Fibroblast of lung (primary cell): ENCODE results near the gene DGKG. TPM values are rescaled to one million over a fixed set of nuclear protein-coding genes. Genes with fewer than 3 reads are reported as not detected.

Experiments
- DNase-seq, 2 donors: peaks; one replicate each; pipeline versions ENCODE4 v3.0.0 to v3.0.0-alpha.2; 2010; ENCODE audit warnings: low read depth in 2 of 2
- H2AFZ ChIP-seq: 2 replicates; pipeline ENCODE4 v1.5.1; 2012; ENCODE audit warnings: low read length, control low read depth, inconsistent platforms
- H3K27ac ChIP-seq: 2 replicates; pipeline ENCODE4 v1.5.1; 2011; ENCODE audit warnings: low read length, control low read depth; ENCODE audit not compliant: insufficient read depth
- H3K27me3 ChIP-seq: 2 replicates; pipeline ENCODE4 v1.5.1; 2011; ENCODE audit warnings: mild to moderate bottlenecking, low read length; ENCODE audit not compliant: control insufficient read depth, insufficient read depth
- H3K36me3 ChIP-seq: 2 replicates; pipeline ENCODE4 v1.5.1; 2011; ENCODE audit warnings: low read length; ENCODE audit not compliant: control insufficient read depth, insufficient read depth
- H3K4me1 ChIP-seq: 2 replicates; pipeline ENCODE4 v1.5.1; 2011; ENCODE audit warnings: low read length; ENCODE audit not compliant: control insufficient read depth, insufficient read depth; ENCODE audit errors: extremely low read depth
- H3K4me2 ChIP-seq: 2 replicates; pipeline ENCODE4 v1.5.1; 2011; ENCODE audit warnings: low read length, control low read depth; ENCODE audit not compliant: insufficient read depth; ENCODE audit errors: extremely low read depth
- H3K4me3 ChIP-seq, 4 experiments: fragments of 200-600 bp in 1 of 4; sonication (generic) in 1 of 4; replicated peaks in 1 of 4; 2 replicates each; pipeline ENCODE4 v1.5.1; 2011 to 2016; ENCODE audit warnings: low read length in 4 of 4, low read depth in 3 of 4, mild to moderate bottlenecking in 3 of 4, control low read depth in 2 of 4, inconsistent platforms in 1 of 4, mixed read lengths in 1 of 4; ENCODE audit not compliant: insufficient read depth in 1 of 4; ENCODE audit errors: control extremely low read depth in 1 of 4
- H3K79me2 ChIP-seq: 2 replicates; pipeline ENCODE4 v1.5.1; 2012; ENCODE audit warnings: mild to moderate bottlenecking, low read length, inconsistent platforms; ENCODE audit not compliant: control insufficient read depth, insufficient read depth
- H3K9ac ChIP-seq: 2 replicates; pipeline ENCODE4 v1.5.1; 2011; ENCODE audit warnings: mild to moderate bottlenecking, low read length, control low read depth; ENCODE audit not compliant: insufficient read depth
- H3K9me3 ChIP-seq: 2 replicates; pipeline ENCODE4 v1.5.1; 2012; ENCODE audit warnings: low read depth, low read length; ENCODE audit not compliant: control insufficient read depth, insufficient read depth
- H4K20me1 ChIP-seq: 2 replicates; pipeline ENCODE4 v1.5.1; 2011; ENCODE audit warnings: low read length; ENCODE audit not compliant: control insufficient read depth, insufficient read depth; ENCODE audit errors: extremely low read depth
- EZH2 ChIP-seq: IDR thresholded peaks from 2 replicates; pipeline ENCODE4 v1.5.1; 2012; ENCODE audit warnings: low read length, control low read depth, mild to moderate bottlenecking; ENCODE audit errors: missing control alignments
- polyA plus RNA-seq, 2 donors: library from polyadenylated mRNA; depleted of rRNA in 1 of 2; stranded (reverse) in 1 of 2; unstranded in 1 of 2; fragments of >200 nt; gene quantifications; 2 replicates each; pipeline ENCODE4 v1.2.1, GENCODE V29; 2011 to 2012; ENCODE audit warnings: missing spikeins in 1 of 2
- total RNA-seq: library from RNA; depleted of rRNA; stranded (reverse); fragments of >200 nt; gene quantifications from 2 replicates; pipeline ENCODE4 v1.2.1, GENCODE V29; 2014
- TF ChIP-seq, protein P1 (sequence below), 2 donors: IDR thresholded peaks in 1 of 2; conservative IDR thresholded peaks in 1 of 2; 1 replicate in 1 of 2; 2 replicates in 1 of 2; pipeline ENCODE4 v1.5.1; 2011 to 2012; ENCODE audit warnings: low read length in 2 of 2, control low read depth in 1 of 2, inconsistent platforms in 1 of 2, low read depth in 1 of 2, mild to moderate bottlenecking in 1 of 2

DGKG gene
- total and polyA plus RNA-seq, 2 donors (not counting 1 experiment from before 2014, with no cell fraction given), result 3.7 to 4.8 TPM

DNA sequence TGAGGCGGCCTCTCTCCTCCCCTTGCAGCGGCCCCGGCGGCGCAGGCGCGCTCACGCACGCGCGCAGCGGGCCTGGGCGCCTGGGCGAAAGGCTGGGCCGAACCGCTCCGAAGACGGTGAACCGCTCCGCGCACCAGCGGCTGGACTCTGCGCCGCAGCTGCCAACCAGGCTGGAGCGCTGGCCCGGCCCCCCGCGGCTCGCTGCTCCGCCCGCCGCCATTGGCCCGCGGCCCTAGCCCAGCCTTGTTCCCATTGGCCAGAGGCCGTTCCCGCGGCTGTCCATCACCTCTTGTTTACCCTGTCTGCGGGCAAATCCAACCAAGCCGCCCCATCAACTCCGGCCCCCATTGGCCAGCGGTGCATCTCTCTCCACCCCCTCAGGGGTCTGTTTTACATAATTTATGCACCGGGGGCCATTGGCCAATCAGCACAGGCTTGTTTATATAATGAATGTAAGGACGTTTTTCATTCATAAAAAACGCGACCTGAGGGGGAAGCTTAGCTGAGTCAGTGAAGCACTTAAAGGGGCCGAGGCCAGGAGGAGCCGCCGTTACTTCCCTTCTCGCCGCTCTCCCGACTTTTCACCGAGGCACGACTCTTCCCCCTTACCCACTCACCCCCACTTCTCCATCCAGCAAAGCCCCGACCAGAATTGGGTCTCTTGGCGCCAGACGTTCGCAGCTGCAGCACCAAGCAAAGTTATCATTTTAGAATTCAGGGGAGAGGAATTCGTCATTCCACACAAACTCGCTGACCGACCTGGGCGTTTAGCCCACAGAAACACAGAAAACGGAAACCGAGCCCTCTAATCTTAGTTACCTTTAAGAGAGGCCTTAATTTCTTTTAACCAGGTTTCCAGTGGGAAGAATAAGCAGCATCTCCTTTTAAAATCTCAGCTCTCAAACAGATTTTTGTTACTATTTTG lies 252.8 kb downstream of the DGKG start, which contains the start of gene ETV5:
TSS of gene ETV5 (minus strand) at position 149 of the 925 bp plus-strand sequence. CDS start 3,221 bp downstream, outside the sequence.
- no peaks in the 10 kb centered on the region for H3K9me3 ChIP-seq
- peak within 1 kb of the TSS; percentile 91 for H3K27ac ChIP-seq
- H3K4me1 ChIP-seq, result peaks cover 13% of the 10 kb centered on the region
- peaks cover 31% of the 10 kb centered on the region for H3K79me2 ChIP-seq
- peak; percentile 100 for DNase-seq
- H3K4me3 ChIP-seq, result peak within 1 kb of the TSS; percentile 83 to 90 (median 87)
- no peaks in the 10 kb centered on the region for H3K27me3 ChIP-seq
- H3K9ac ChIP-seq, result peak within 1 kb of the TSS; percentile 80
- TF ChIP-seq, protein P1, sequence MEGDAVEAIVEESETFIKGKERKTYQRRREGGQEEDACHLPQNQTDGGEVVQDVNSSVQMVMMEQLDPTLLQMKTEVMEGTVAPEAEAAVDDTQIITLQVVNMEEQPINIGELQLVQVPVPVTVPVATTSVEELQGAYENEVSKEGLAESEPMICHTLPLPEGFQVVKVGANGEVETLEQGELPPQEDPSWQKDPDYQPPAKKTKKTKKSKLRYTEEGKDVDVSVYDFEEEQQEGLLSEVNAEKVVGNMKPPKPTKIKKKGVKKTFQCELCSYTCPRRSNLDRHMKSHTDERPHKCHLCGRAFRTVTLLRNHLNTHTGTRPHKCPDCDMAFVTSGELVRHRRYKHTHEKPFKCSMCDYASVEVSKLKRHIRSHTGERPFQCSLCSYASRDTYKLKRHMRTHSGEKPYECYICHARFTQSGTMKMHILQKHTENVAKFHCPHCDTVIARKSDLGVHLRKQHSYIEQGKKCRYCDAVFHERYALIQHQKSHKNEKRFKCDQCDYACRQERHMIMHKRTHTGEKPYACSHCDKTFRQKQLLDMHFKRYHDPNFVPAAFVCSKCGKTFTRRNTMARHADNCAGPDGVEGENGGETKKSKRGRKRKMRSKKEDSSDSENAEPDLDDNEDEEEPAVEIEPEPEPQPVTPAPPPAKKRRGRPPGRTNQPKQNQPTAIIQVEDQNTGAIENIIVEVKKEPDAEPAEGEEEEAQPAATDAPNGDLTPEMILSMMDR (conservative IDR thresholded peaks at IDR 0.05 in 1 of 2, IDR thresholded peaks at IDR 0.05 in 1 of 2; ENCODE audit: low read depth in 1 of 2, low read length in 2 of 2), result no peak
- no peak for TF ChIP-seq EZH2
- H4K20me1 ChIP-seq, result no peaks in the 10 kb centered on the region
- H2AFZ ChIP-seq, result peak within 1 kb of the TSS; percentile 67
- H3K36me3 ChIP-seq, result no peaks in the 10 kb centered on the region
- peak within 1 kb of the TSS; percentile 98 for H3K4me2 ChIP-seq

DNA sequence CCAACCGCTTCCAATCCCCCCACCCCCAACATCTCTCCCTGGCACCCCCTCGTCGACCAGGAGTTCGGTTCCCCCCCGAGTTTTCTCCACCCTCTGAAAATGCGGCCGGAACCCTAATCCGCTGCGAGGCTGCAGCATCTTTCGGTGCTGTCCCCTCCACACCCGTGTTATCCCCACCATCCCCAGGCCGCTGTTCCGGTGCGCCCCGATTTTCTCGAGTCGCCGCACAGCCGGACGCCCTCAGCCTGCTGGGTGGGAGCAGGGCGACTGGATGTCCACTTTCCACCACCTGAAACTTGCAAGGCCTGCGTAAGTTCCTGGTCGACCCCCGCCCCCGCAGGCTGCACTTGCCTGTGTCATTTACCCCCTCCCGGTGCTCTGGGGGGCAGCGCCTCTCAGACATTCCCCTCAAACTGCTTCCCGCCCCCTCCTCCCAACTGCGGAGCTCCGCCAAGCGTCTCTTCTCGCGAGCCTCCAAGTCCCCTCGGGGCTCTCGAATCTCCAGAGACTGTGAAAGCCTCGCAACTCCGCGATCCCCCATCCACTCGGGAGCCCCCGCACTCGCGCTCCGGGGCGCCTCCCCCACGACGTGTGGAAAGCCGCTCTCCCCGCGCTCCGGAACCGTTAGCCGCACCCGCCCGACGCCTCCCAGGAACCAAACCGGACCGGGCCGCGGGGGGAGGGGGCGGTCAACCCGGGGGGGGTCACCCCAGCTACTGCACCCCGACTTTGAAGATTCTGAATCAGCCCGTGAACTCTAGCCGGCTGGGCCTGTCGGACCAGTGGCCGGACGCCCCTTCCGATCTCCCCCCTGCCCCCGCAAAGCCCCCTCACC lies 253.7 kb downstream of the DGKG start:
- Histone ChIP-seq H2AFZ (peak overlapping the region; percentile 14), H3K27me3 (no peaks in the 10 kb centered on the region), H3K9me3 (no peaks in the 10 kb centered on the region), H3K9ac (peak overlapping the region; percentile 80), H3K27ac (peak overlapping the region; percentile 76), H3K4me2 (peak overlapping the region; percentile 65), H3K36me3 (no peaks in the 10 kb centered on the region), H3K4me3 (peak overlapping the region; percentile 83 to 90 (median 87)), H3K79me2 (peaks cover 31% of the 10 kb centered on the region), H4K20me1 (no peaks in the 10 kb centered on the region), H3K4me1 (peaks cover 19% of the 10 kb centered on the region)
- TF ChIP-seq, protein P1 (conservative IDR thresholded peaks at IDR 0.05 in 1 of 2, IDR thresholded peaks at IDR 0.05 in 1 of 2; ENCODE audit: low read depth in 1 of 2, low read length in 2 of 2), result no peak
- no peak for TF ChIP-seq EZH2
- DNase-seq, result peak; percentile 66 to 71
